GM18858 (cell line): ENCODE measurements around the gene TEX19.
"Not testable (repeated sequence)": the region's sequence is repeated elsewhere in the genome, so short reads cannot be mapped to it uniquely, and the experiment has no call there.

ENCODE experiments used
- ATAC-seq: cut with Tn5 transposase; IDR thresholded peaks from one replicate; pipeline ENCODE4 v1.9.1; 2021; ENCODE audit not compliant: unreplicated experiment

Gene TEX19

DNA sequence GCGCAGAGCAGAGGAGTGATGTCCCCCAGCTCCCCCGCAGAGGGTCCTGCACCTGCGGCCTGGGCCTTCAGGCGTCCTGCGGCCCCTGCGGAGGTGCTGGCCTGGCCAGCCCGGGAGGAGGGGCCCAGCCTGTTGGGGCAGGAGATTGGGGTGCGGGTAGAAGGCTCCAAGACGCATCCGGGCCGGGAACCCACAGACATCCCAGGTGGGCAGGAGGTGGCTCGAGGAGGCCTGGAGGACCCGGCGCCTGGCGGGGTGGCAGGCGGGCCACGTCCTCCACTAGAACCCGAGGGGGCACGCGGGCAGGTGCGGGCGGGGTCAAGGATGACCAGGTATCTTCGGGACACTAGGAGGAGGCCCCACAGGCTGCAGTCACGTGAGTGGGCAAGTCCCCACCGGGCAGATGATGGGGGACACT is 24.8 kb upstream of the TEX19 start:
- no peak for ATAC-seq

DNA sequence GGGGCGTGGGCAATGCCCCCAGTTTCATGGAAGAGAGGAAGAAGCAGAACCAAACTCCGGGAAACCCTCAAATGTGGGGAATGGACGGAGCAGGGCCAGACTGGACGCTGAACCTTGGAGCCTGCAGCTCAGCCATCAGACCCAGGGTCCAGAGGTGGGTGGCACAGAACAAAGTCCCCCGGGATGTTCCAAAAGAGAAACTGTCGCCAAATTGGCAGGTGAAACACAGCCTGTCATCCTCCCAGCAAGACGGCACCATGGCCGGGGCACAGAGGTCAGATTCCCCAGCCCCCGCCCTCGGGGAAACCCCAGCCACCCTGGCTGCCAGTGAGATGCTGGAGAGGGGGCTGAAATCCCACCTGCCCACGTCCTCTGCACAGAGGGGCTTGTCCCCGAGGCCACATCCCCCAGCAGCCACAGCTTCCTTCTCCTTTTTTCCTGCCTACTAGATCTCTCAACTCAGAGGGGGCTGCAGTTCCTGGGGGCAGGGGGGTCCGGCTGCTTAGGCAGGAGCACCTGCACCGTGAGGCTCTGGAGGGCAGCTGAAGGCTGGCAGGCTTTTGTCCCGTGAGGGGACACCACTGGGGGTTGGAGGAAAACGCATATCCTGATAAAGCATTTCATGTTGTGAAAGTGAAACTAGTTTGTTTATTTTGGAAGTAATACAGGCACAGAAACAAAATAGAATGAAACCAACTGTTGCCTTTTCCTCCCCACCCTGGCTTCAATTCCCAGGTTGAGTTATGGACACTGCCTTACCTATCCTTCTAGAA is 24.2 kb upstream of the TEX19 start:
- no peak for ATAC-seq

DNA sequence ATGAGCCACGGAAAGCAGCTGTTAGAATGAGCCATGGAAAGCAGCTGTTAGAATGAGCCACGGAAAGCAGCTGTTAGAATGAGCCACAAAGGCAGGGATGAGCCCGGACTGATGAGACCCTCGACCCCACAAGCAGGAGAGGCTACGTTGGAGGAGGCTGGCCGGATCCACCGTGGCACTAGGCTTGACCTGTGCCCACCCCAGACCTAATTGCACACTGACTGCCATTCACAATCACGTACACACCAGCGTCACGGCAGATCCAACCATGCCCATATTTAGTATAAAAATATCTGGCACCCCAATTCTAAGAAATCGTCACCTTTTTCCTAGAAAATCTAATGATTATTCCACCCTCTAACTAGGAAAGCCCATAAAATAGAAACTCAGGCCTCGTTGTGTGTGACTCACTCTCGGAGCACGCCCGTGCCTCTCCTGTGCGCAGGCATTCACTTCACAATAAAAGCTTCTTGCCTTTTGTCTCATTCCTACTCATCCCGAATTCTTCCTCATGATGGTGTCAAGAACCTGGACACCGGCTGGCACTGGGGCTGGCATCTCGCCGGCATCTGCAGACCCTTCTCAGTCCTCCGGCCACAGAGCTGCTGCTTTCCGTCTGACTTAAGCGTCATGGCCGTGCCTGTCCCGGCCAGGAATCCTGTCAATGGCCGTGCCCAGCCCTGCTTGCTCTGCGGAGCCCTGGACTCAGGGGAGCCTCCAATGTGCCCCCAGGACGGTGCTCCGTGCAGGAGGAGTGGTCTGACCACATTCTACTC is 20.0 kb upstream of the TEX19 start:
- no peak for ATAC-seq

DNA sequence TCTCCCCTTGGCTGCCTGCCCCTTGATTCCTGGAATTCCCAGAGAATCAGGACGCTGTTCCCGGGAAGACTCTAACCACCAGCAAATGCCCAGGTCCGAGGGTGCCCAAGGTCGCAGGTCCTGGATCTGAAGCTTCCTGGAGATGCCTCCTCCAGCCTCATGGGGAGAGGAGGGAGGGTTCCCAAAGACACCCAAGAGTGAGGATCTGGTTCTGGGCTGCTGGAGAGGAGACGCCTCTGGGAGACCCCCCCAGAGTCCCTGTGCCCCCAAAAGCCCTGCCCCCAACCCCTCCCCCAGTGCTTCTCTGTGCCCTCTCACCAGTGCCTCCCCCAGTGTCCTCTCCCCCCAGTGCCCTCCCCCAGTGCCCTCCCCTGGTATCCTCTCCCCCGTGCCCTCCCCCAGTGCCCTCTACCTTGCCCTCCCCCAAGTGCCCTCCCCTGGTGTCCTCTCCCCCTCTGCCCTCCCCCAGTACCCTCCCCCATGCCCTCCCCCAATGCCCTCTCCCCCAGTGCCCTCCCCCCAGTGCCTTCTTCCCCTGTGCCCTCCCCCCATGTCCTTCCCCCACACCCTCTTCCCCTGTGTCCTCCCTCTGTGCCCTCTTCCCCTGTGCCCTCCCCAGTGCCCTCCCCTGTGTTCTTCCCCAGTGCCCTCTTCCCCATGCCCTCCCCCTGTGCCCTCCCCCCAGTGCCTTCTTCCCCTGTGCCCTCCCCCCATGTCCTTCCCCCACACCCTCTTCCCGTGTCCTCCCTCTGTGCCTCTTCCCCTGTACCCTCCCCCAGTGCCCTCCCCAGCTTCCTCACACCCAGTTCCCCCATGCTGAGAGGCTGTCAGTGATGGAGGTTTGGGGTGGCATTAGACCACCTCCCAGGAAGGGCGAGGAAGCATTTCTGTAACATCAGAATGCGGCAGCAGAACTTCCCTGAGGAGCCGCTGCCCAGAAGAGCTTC is 19.1 kb upstream of the TEX19 start:
- ATAC-seq, result no peak

DNA sequence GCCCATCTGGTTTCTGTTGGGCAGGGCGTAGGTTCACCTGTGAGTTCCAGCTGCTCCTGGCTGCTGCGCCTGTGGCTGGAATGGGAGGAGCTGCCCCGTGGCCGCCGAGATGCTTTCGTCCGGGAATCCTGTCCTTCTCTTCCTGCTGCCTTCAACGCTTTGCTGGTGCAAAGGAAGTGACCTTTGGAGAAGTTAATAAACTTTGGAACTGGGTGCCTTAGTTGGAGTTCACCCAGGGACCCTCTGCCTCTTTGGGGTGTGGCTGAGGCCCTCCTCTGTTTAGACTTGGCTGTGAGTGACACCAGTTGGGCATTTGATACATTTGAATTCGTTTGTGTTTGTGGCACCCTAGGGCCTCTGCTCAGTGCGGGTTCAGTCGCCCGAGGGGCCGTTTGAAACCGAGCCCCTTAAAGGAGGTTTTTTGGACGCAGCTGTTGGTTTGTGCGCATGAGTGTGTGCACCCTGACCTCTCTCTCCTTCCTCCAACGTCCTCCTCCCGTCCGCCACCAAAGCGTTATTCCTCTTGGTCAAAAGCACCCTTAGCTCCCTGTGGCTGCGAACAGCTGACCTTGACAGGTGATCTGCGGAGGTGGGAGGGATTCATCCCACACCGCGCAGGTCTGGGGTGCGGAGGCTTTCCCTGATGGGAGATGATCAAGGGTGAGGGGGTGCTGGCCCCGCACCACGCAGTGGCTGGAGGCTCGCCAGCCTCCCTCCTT is 16.5 kb upstream of the TEX19 start:
- no peak for ATAC-seq

DNA sequence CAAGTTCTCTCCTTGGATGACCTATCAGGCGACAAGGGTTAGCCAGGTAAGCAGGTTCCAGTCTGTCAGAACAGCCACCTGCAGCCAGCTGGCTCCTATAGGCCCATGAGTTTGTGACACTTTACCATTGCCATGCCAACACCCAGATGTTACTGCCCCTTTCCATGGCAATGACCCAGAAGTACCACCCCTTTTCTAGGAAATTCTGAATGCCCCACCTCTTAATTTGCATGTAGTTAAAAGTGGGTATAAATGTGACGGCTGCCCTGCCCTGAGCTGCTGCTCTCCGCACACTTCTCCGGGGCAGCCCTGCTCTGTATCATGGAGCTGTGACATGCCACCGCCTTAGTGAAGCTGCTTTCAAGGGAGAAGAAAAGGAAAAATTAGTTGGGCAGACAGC is 15.5 kb upstream of the TEX19 start:
- no peak for ATAC-seq

DNA sequence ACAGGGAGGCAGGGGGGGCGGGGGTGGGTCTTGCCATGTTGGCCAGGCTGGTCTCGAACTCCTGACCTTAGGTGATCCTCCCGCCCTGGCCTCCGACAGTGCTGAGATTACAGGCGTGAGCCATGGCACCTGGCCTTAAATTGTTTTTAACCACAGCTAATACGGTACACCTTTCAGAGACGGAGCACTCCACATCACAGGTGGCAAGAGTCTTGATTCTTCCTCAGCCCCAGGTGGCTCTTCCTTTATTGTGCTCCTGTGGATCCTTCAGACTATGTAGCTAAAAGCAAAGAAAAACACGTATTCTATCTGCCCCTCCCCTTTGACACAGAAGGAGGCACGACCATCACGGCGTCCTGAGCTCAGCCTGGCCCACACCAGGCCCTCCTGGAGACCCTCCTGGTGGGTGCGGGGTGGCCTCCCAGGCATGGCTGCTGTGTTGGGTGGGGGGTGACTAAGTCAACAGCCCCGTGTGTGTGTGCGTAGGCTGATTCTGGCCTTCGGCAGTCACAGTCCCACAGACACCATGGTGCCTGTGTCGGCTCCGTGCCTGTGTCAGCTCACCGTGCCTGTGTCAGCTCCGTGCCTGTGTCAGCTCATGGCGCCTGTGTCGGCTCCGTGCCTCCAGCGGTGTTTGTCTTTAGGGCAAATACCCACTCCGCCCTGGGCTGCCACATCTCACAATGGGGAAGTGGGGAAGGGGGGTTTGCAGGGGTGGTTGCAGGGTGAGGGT is 14.7 kb upstream of the TEX19 start:
- no peak for ATAC-seq

DNA sequence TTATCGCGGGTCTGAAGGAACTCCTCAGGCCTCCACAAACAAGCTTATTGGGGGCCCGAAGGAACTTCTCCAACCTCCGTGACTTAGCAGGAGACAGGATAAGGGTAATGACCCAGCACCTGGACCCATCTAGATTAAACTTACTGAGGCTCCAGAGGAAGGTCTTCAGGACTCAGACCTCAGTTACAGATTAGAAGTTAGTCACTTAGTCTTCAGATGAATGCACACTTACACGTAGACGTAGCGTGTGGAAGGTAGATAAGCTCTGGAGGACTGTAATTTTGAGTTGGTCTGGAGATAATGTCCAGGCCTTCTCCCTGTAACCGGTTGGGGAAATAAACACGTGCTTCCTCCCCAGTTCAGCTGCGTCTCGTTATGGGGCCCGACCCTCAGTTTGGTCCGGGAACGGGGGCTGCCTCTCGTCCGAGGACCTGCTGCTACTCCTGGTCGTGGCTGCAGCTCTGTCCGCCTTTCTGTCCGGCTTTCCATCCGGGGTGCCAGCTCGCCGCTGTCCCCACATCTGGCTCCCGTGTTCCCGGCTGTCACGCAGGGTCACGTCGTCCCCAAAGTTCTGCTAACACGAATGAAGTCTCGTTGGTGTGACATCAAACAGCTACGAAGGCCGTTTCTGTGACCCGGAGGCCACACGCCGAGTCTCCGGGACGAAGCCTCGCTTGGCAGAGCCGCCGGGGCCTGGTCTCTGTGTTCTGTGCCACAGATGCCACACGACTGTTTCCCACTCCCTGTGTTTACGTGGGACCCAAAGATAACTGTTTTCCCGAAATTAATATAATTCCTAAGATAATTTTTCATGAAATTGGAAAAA is 13.7 kb upstream of the TEX19 start:
- no peak for ATAC-seq

DNA sequence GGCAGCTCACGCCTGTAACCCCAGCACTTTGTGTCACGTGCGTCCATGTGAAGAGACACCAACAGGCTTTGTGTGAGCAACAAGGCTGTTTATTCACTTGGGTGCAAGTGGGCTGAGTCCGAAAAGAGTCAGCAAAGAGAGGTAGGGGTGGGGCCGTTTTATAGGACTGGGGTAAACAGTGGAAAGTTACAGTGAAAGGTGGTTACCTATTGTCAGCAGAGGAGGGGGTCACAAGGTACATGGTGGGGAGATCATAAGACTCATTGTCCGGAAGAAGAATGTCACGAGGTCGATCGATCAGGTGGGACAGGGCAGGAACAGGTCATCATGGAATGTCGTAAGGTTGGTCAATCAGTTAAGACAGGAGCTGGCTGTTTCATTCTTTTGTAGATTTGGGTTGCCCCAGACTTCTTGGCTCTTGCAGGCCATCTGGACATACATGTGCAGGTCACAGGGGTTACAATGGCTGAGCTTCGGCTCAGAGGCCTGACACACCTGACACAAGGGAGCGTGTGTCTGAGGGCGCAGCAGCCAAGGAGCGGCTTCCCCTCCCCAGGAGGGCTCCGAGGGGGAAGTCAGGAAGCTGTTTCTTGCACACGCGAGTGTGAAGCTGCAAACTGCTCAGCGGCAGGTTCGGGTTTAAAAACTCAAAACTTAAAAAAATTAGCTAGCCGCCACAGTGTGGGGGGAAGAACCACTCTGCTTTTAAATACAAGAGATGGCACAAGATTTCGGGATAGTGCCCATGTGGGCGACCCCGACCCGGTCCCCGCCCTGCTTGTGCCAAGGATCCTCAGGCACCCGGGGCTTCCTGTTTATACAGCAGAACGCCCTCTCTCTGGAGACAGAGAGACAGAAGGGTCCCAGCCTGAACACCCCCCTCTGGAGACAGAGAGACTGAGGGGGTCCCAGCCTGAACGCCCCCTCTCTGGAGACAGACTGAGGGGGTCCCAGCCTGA is 12.4 kb upstream of the TEX19 start:
- ATAC-seq, result no peak

DNA sequence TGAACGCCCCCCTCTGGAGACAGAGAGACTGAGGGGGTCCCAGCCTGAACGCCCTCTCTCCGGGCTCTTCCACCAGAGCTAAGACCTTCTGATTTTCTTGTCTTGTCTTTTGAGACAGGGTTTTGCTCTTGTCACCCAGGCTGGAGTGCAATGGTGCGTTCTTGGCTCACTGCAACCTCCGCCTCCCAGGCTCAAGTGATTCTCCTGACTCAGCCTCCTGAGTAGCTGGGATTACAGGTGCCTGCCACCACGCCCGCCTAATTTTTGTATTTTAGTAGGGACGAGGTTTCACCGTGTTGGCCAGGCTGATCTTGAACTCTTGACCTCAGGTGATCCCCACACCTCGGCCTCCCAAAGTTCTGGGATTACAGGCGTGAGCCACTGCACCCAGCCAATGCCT is 11.1 kb upstream of the TEX19 start:
- ATAC-seq, result not testable (repeated sequence)

DNA sequence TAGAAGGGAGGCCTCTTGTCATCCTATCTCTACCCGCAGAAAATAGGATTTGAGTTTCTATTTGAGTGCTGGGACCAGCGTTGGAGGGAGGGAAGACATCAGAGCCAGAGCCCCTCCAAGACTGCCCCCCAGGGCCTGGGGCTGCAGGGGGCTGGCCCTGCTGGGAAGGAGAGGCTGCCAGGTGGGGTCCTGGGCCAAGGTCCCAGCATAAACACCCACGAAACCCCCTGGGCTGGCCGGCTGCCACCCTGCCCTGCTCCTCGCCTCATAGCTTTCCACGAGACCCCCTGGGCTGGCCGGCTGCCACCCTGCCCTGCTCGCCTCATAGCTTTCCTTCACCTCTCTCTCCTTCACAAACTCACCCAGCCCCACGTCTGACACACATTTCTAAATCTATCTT is 10.6 kb upstream of the TEX19 start:
- ATAC-seq, result no peak

DNA sequence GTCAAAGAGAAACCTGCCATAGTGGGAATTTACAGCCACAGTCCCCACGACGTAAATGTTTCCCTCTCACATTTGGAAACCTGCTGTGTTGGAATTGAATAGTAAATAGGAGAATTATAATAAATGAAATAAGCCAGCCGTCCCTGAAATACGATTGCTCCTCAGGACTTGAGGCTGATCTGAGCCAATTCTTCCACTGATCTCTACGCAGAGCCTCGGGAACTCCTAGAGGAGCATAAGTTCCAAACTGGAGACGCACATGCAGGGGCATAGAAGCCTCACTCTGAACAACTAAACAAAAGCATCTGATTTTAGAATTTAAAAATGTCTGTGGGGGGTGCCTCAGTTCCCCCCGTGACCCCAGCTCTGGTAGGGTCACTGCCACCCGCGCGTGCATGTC is 10.2 kb upstream of the TEX19 start:
- no peak for ATAC-seq

DNA sequence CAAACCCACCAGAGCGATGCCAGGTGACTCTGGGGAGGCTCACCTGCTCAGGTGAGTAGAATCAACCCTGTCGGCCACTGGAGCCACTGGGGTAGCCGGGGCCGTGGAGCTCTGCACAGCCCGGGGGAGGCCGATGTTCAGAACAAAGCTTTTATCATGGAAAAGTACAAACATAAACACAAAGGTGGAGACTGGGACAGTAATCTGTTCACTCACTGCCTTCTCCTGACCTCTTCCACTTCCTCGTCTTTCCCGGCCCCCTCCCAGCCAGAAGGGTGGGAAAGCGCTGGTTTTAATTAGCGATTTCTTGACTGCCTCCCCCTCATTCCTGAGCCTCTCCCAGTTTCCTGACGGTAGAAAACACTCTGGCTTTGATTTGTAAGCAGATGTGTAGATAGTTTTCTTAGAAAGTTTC is 9.8 kb upstream of the TEX19 start:
- ATAC-seq, result no peak

DNA sequence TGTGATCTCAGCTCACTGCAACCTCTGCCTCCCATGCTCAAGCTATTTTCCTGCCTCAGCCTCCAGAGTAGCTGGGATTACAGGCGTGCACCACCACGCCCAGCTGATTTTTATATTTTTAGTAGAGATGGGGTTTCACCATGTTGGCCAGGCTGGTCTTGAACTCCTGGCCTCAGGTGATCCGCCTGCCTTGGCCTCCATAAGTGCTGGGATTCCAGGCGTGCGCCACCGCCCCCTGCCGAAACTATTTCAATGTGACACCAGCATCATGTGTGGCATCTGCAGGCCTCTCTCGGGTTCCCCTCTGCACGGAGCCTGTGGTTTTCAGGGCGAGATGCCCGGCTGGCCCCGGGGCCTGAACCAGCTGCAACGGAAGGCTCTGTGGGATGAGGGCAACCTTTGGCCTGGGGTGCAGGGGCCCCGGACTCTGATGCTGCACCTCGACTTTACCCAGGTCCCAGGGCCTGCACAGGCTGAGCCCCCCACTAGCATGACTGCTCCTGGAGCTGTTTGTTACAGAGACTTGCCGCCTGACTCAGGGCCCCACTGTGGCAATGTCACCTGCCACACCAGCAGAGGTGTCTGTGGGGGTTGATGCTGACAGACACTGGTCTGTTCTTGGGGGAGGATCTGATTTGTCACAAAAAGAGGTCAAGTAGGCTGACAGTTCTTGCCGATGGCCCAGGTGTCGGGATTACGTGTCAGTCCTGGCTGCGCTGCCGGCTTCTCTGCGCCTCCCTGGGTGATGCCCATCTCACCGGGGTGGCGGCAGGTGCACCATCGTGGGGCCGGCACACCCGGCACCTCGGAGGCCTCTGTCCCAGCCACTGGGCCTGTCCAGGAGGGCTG is 8.6 kb upstream of the TEX19 start:
- no peak for ATAC-seq

DNA sequence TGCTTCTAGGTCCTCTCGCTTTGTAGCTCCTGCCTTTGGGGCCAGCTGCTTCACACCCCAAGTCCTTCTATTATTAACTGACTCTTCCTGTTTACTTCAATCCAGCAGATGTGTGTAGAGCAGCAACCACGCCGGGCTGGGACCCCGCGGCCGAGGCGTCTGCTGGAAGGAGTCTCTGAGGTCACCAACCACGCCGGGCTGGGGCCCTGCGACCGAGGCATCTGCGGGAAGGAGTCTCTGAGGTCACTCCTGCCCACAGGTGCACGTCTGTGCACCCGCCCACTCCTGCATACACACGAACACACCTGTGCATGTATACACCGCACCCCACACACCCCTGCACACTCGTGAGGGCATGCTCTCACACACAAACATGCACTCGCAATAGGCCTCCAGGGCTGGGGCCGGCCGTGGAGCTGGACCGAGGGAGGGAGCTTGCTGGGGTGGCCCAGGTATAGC is 7.8 kb upstream of the TEX19 start:
- no peak for ATAC-seq

DNA sequence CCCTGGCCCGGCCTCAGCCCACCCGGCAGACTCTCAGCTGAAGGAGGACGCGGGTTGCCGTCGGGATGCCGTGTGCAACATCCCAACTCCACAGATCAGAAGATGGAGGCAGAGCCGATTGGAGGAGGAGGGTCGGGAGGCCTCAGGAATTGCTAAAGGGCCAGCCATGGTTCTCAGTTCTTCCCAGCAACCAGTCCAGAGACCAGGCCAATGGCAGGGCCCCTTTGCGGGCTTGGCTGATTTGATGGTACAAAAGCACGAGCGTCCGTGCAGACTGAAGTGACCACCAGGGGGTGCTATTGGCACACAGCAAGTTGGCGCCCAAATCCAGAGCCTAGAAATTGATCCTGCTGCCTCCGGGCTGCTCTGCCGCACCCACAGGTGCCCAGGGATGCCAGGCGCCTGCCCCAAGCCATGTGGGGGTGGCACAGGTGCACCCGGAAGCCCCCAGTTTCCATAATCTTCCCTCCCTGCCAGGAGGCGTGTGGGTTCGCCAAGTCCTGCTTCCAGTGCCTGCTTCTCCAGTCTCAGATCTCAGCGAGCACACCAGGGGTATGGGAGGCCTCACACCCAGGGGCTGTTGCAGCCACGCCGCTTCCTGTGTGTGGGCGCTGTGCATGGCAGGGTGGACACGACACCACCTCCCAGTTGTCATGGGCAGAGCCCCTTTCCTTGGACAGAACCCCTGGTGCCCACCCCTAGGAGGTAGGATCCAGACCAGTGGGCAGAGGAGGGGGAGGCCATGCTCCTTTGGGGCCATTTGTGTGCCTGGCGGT is 7.1 kb upstream of the TEX19 start:
- ATAC-seq, result no peak
